HG02571 (cell line): ENCODE results near the gene MDN1.
A peak's percentile ranks its signal among the peaks of the same experiment; 100 is the strongest.
"Not testable (repeated sequence)": the region's sequence is repeated elsewhere in the genome, so short reads cannot be mapped to it uniquely, and the experiment has no call there.

ENCODE experiments used
- ATAC-seq: cut with Tn5 transposase; IDR thresholded peaks from one replicate; pipeline ENCODE4 v1.9.1; 2021; ENCODE audit warnings: mild to moderate bottlenecking, moderate library complexity; ENCODE audit not compliant: unreplicated experiment

The MDN1 gene

GRCh38 chr6:89769572-89769971 is 50.0 kb downstream of the MDN1 start:
- no peak for ATAC-seq

GRCh38 chr6:89768324-89768723 is 51.3 kb downstream of the MDN1 start:
- ATAC-seq: no peak

- no peak for ATAC-seq
These were observed 56.0 kb downstream of the MDN1 start for GRCh38 chr6:89763550-89763949.

GRCh38 chr6:89758830-89759229 is 60.8 kb downstream of the MDN1 start:
- no peak for ATAC-seq

- no peak for ATAC-seq
These were observed 69.3 kb downstream of the MDN1 start for GRCh38 chr6:89750338-89750737.

GRCh38 chr6:89749918-89750317 is 69.7 kb downstream of the MDN1 start:
- ATAC-seq: no peak

- ATAC-seq: no peak
These were observed 73.9 kb downstream of the MDN1 start for GRCh38 chr6:89745716-89746115.

- ATAC-seq: no peak
These were observed 74.5 kb downstream of the MDN1 start for GRCh38 chr6:89745096-89745495.

- ATAC-seq: no peak
These were observed 82.7 kb downstream of the MDN1 start for GRCh38 chr6:89736893-89737292.

GRCh38 chr6:89734526-89734925 is 85.1 kb downstream of the MDN1 start:
- no peak for ATAC-seq

- ATAC-seq: no peak
These were observed 87.5 kb downstream of the MDN1 start for GRCh38 chr6:89731924-89732567.

- not testable (repeated sequence) for ATAC-seq
These were observed 88.3 kb downstream of the MDN1 start for GRCh38 chr6:89731262-89731661.

- ATAC-seq: peak; percentile 80
These were observed 89.8 kb downstream of the MDN1 start for GRCh38 chr6:89729818-89730217.

- ATAC-seq: no peak
These were observed 92.1 kb downstream of the MDN1 start for GRCh38 chr6:89727501-89727900.

- ATAC-seq: no peak
These were observed 94.6 kb downstream of the MDN1 start for GRCh38 chr6:89724981-89725380.

- ATAC-seq: no peak
These were observed 96.5 kb downstream of the MDN1 start for GRCh38 chr6:89723046-89723445.

- no peak for ATAC-seq
These were observed 103.1 kb downstream of the MDN1 start for GRCh38 chr6:89716532-89716931.

GRCh38 chr6:89711801-89712200 is 107.8 kb downstream of the MDN1 start:
- no peak for ATAC-seq

- ATAC-seq: no peak
These were observed 111.3 kb downstream of the MDN1 start for GRCh38 chr6:89708316-89708715.

GRCh38 chr6:89707766-89708165 is 111.8 kb downstream of the MDN1 start:
- no peak for ATAC-seq

- no peak for ATAC-seq
These were observed 113.5 kb downstream of the MDN1 start for GRCh38 chr6:89706121-89706520.

- no peak for ATAC-seq
These were observed 116.3 kb downstream of the MDN1 start for GRCh38 chr6:89703292-89703691.

- ATAC-seq: no peak
These were observed 117.2 kb downstream of the MDN1 start for GRCh38 chr6:89702349-89702748.
